Skin of body (tissue), 2 donors: Measurements from ENCODE around the gene ABCG1. TPM values are rescaled to one million over a fixed set of nuclear protein-coding genes. Genes with fewer than 3 reads are reported as not detected.

Source experiments
- DNase-seq: peaks from one replicate; lab custom pipeline; 2025; lab: John Stamatoyannopoulos, UW
- total RNA-seq: library from RNA; depleted of rRNA; stranded (reverse); fragments of >200 nt; gene quantifications from one replicate; pipeline ENCODE4 v1.2.3, GENCODE V29; 2014

ABCG1 gene
- total RNA-seq, 1 donor from 2014 or later: 19.2 TPM

GRCh38 chr21:42250422-42251403 is 31.8 kb downstream of the ABCG1 start:
- no peak for DNase-seq

DNA sequence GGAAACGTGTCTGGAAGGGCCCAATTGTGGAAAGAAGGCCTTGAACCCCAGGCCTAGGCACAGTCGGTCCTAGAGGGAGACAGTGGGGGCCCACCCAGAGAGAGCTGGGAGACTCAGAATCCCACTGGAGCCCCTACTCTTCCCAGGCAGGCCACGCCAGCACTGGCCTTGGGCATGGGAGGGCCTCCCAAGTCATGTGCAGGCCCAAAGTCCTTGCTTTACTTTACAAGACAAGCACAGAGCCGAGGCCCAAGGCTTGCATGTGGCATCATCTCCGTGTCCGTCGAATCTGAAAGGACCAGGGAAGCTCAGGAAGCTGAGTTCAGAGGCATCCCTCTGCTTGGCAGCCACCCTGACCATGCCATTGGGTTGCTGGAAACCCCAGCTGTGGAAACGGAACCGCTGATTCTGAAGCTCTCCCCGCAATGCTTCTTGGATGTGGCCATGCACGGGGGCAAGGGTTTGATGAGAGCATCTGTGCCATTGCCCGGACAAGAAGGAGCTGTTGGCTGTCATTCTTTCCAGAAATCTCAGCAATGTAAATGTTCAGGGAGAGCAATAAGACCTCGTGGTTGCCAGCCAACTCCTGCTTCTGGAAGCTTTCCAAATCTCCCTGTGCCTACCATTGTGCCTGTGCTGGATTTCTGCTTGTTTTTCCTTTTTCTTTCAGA is 32.8 kb downstream of the ABCG1 start:
- no peak for DNase-seq

- DNase-seq: no peak
Measured at GRCh38 chr21:42252325-42252654, 33.4 kb downstream of the ABCG1 start.

DNA sequence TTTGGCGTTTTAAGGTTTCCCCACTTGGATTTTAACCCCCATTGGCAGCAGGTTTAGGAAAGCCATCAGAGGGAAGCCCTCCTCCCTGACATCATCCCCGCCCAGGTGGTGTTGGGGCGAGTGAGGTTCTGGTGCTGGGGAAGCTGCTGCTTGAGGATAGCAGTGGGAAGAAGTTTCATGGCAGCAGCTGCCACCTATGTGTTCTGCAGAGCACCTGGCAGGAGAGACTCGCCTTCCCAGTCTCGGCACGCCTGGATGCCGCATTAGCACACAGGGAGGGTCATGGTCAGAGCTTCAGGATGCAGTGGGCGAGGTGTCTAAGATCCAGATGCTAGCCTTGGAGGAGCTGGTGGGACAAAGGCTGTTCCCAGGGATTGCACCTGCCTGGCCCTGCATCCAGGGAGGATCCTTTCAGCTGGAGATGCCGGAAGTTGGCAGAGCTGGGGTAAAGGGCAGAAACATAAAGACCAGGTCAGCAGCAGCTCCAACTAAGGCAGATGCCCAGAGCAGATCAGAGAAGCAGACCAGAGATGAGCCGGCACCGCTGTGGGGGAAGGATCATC is 33.9 kb downstream of the ABCG1 start:
- no peak for DNase-seq

DNA sequence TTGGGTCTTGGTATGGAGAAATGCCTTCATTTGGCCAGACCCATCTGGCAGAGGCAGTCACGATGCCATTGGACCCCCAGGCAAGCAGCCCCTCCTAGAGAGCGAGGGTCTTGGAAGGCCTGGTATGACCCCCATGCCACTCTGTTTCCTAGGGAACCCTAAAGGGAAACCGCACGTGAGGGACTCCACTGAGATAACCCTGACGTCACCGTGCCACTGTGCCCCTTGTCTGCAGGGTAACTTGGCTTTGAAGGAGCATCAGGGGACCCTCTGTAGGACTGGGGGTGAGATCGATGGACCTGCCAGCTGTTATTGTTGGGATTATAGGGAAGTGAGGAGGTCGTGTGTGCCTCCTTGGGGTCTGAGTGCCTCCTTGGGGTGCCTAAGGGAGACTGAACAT is 34.5 kb downstream of the ABCG1 start:
- DNase-seq: no peak

DNA sequence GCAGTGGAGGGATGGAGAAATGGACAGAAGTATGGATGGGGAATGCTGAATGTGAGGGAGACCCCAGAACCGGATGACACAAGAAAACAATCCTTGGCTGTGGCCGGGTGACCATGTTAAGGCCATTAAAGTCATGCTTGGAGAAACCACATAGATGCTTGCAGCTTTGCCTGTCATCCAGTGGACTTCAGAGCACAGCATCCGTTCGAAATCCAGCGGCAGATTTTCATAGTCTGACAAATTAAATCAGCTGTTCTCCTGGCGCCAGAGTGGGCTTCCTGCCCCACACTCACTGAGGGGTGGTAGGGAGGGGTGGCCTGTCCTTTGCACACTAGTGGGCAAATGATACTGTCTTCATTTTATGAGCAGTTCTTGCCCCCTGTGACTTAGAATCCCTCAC is 35.1 kb downstream of the ABCG1 start:
- DNase-seq: no peak

DNA sequence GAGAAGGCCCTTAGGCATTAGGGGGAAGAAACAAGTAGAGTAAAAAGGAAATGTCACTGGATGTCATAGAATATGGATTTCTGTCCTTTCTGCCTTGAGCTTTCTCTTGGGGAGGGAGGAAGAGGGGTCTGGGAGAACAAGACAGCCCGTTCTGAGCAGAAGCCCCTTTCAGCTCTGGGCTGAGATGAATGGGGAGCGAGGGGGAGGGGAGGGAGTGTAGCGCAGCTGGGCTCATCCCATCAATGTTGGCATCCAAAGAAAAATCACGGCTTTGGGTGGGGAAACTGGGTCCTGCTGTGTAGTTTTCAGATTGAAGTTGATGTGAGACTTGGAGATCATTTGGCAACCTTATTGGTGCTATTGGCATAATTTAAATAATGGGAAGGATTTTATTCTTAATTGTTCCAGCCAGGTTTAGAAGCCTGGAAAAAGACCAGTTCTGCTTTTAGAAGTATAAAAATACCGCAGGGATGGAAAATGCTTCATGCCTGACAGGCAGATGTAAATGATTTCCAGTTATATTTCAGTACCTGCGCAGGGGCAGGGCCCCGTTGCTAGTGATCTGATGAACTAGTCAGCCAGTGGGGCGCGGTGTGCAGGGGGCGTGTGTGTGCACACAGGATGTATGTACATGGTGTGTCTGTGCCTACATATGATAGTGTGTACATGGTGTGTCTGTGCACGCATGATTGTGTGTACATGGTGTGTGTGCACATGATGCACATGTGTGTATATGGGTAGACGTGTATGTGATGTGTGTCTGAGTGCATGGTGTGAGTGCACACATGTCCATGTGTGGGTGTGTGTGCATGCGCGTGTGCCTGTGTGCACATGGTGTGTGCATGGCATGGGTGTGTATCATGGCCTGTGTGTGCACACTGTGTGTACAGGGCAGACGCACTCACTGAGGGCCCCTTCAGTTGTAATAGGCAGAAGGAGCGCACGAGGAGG is 36.0 kb downstream of the ABCG1 start:
- no peak for DNase-seq

DNA sequence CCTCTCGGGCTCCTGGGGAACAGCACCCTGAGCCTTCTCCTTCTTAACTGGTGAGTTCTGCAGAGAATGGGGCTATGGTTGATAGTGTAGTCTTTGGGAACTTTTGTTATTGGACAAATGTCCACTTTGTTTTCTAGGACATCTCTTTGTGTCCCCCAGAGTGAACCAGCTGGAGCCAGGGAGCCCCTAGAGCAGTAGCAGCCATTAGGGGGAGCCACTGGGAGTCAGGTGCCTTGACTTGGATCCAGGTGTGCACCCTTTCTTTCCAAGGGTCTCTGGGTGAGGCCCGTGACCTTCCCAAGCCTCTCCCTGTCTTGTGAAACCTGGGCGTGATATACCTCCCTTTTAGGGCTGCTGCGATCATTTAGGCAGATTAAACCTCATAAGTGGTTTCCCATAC is 36.9 kb downstream of the ABCG1 start:
- DNase-seq: no peak

DNA sequence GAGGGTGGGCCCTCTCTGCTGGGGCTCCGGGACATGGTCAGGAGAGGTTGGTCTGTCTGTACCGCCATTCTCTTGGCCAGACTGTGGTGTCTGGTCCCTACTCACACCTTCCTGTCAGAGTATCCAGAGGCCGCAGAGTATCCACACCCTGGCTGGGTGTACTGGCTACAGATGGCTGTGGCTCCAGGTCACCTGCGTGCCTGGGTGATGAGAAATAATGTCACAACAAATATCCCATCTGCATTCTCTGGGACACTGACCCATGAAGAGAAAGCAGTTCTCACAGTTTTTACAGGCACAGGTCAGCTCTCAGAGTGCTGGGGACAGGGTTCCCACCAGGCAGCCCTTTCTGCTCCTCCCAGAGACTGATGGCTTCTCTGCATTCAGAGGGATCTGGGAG is 37.4 kb downstream of the ABCG1 start:
- DNase-seq: no peak

GRCh38 chr21:42257091-42257765 is 38.3 kb downstream of the ABCG1 start:
- no peak for DNase-seq

GRCh38 chr21:42258150-42258884 is 39.4 kb downstream of the ABCG1 start:
- DNase-seq: no peak

- DNase-seq: peak; percentile 64
Measured at GRCh38 chr21:42258885-42259407, 40.0 kb downstream of the ABCG1 start.

DNA sequence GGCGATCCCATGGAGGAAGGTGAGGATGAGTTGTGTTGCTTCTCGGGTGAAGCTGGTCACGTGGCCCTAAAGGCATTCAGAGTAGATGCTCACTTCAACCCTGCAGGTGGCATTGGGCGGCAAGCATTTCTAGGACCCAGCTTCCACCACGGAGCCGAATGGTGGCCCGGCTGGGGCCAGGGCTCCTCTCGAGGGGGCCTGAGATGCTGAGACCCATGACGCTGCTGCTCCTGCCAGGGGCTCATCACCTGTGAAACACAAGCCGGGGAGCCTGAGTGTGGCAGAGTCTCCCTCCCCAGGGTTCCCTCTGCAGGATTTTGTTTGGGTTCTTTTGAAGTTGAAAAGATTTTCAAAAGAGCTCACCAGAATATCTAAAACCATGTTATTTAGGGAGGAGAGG is 41.2 kb downstream of the ABCG1 start:
- DNase-seq: no peak

DNA sequence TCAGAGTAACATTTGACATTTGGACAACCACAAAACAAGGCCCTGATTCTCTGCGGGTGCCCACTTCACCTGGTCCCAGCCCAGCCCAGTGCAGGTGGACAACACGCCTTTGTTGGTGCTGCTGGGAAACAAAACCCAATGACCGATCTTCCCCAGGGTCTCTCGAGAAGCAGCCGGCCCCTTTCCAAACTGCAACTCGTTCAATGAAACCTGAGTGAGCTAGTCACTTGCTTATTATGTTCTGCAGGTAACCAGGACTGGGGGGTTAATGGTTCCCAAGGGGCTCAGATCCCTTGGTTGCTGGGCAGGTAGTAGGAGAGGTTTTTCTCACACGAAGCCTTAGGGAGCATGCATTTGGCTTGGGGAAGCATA is 42.9 kb downstream of the ABCG1 start:
- DNase-seq: no peak

DNA sequence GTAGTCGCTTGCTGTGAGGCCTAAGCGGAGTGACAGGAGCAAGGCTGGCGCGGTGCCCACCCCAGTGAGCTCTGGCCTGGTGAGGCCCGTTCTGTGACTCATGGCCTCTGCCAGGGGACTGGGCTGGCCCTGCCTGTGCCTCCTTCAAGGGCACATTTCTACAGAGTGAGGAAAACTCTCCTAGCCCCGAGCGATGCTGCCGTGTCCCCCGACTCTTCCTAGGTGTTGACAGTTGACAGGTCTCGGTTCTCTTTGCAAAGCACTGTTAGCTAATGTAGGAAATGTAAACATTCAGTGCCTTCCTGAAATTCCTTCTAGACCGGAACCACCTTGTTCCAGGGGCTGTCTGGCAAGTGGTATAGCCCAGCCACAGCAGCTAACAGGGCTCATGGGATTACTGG is 43.9 kb downstream of the ABCG1 start:
- DNase-seq: no peak

- peak; percentile 42 for DNase-seq
Measured at GRCh38 chr21:42263591-42264131, 44.7 kb downstream of the ABCG1 start.

- DNase-seq: no peak
Measured at GRCh38 chr21:42264245-42265195, 45.6 kb downstream of the ABCG1 start.

DNA sequence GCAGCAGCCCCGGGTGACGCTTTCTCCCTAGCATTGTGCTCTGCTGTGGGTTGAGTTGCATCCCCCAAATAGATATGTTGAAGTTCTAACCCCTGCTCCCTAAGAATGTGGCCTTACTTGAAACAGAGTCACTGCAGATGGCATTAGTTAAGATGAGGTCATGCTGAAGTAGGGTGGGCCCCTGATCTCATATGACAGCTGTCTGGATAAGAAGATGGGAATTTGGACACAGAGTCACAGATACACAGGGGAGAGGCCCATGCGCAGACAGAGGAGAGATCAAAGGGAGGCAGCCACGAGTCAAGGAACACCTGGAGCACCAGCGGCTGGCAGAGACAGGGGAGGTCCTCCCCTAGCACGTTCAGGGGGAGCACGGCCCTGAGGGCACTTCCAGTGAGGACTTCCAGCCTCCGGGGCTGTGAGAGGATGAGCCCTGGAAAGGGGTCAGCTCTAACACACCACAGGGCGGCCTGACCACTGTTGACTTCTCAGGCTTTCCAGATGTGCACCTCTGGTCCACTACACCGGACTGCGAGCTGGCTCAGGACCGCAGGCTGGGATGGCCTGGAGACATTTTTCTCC is 46.4 kb downstream of the ABCG1 start:
- DNase-seq: peak; percentile 34
